SK-N-SH (cell line): ENCODE measurements around the gene CACNA1F. TPM values are rescaled to one million over a fixed set of nuclear protein-coding genes. Genes with fewer than 3 reads are reported as not detected.

Experiments used
- CTCF ChIA-PET: fragments of 300-600, 350-600 bp; formaldehyde crosslinking; extraction: SDS; loops from one replicate; lab custom pipeline; 2021; lab: Yijun Ruan, JAX
- POLR2A ChIA-PET: fragments of 350-600 bp; sonication (Branson Sonifier 250); formaldehyde crosslinking; extraction: SDS; loops from one replicate; lab custom pipeline; 2020; ENCODE audit warnings: antibody characterized with exemption, inconsistent platforms; lab: Yijun Ruan, JAX
- DNase-seq: peaks from one replicate; pipeline ENCODE4 v3.0.0; 2012
- H2AFZ ChIP-seq: fragments of 200-600 bp; sonication (generic); 2 replicates; pipeline ENCODE4 v1.8.1; 2016; ENCODE audit warnings: antibody characterized with exemption, mild to moderate bottlenecking, low read depth
- H3F3A ChIP-seq: fragments of 200-600 bp; sonication (generic); replicated peaks from 2 replicates; pipeline ENCODE3; 2016; ENCODE audit warnings: antibody characterized with exemption, mild to moderate bottlenecking; ENCODE audit not compliant: insufficient read depth
- H3K27ac ChIP-seq, 2 experiments: fragments of 200-500 bp in 1 of 2; fragments of 200-600 bp in 1 of 2; sonication (Bioruptor generic) in 1 of 2; sonication (generic), shearing (Covaris generic) in 1 of 2; 2 replicates each; pipeline versions ENCODE4 v1.5.1 to v1.6.1; 2014 to 2016; ENCODE audit warnings: low read depth in 2 of 2, inconsistent platforms in 1 of 2, low read length in 1 of 2, mild to moderate bottlenecking in 1 of 2, mixed read lengths in 1 of 2
- H3K27me3 ChIP-seq: fragments of 200-600 bp; sonication (generic), shearing (Covaris generic); 2 replicates; pipeline ENCODE4 v1.6.1; 2016; ENCODE audit warnings: mixed run types; ENCODE audit not compliant: insufficient read depth
- H3K36me3 ChIP-seq, 2 experiments: fragments of 200-500 bp in 1 of 2; fragments of 200-600 bp in 1 of 2; sonication (Bioruptor generic) in 1 of 2; sonication (generic) in 1 of 2; replicated peaks in 1 of 2; 2 replicates each; pipeline versions ENCODE3 to v1.5.1; 2014 to 2016; ENCODE audit warnings: low read length in 1 of 2, mild to moderate bottlenecking in 1 of 2; ENCODE audit not compliant: insufficient read depth in 2 of 2, control insufficient read depth in 1 of 2
- H3K4me1 ChIP-seq, 2 experiments: fragments of 200-500 bp in 1 of 2; fragments of 200-600 bp in 1 of 2; sonication (Bioruptor generic) in 1 of 2; sonication (generic), shearing (Covaris generic) in 1 of 2; 2 replicates each; pipeline versions ENCODE4 v1.5.1 to v1.6.1; 2014 to 2016; ENCODE audit warnings: low read depth in 1 of 2, low read length in 1 of 2, mixed run types in 1 of 2; ENCODE audit not compliant: insufficient read depth in 2 of 2, control insufficient read depth in 1 of 2
- H3K4me2 ChIP-seq: fragments of 200-600 bp; sonication (generic), shearing (Covaris generic); 2 replicates; pipeline ENCODE4 v1.6.1; 2017; ENCODE audit warnings: mixed run types
- H3K4me3 ChIP-seq, 2 experiments: fragments of 200-500 bp in 1 of 2; fragments of 200-600 bp in 1 of 2; sonication (Bioruptor generic) in 1 of 2; sonication (generic), shearing (Covaris generic) in 1 of 2; 2 replicates each; pipeline versions ENCODE4 v1.5.1 to v1.8.1; 2014 to 2016; ENCODE audit warnings: low read depth in 2 of 2, inconsistent platforms in 1 of 2, low read length in 1 of 2, mild to moderate bottlenecking in 1 of 2, mixed read lengths in 1 of 2, moderate library complexity in 1 of 2
- H3K79me2 ChIP-seq: fragments of 200-600 bp; sonication (generic); 2 replicates; pipeline ENCODE4 v1.8.1; 2017; ENCODE audit warnings: mild to moderate bottlenecking; ENCODE audit not compliant: insufficient read depth
- H3K9ac ChIP-seq: fragments of 200-600 bp; sonication (generic); 2 replicates; pipeline ENCODE4 v1.6.1; 2017; ENCODE audit warnings: mixed run types
- H3K9me2 ChIP-seq: fragments of 200-600 bp; sonication (generic); 2 replicates; pipeline ENCODE4 v1.6.1; 2017; ENCODE audit warnings: mixed run types
- H3K9me3 ChIP-seq: fragments of 200-600 bp; sonication (generic); 2 replicates; pipeline ENCODE4 v1.6.1; 2017; ENCODE audit warnings: mixed run types, mild to moderate bottlenecking, moderate library complexity
- H4K20me1 ChIP-seq: fragments of 200-600 bp; sonication (generic); 2 replicates; pipeline ENCODE4 v1.6.1; 2017; ENCODE audit warnings: mild to moderate bottlenecking, mixed run types; ENCODE audit not compliant: insufficient read depth
- CHD2 ChIP-seq: fragments of 150-350 bp; IDR thresholded peaks from 2 replicates; pipeline ENCODE4 v1.6.1; 2018; ENCODE audit warnings: low read length; ENCODE audit not compliant: partially characterized antibody
- CTCF ChIP-seq: fragments of 200-600 bp; sonication (generic); IDR thresholded peaks from 2 replicates; pipeline ENCODE4 v1.6.1; 2017; ENCODE audit warnings: antibody characterized with exemption, mild to moderate bottlenecking, moderate library complexity
- EP300 ChIP-seq, 2 experiments: IDR thresholded peaks; 2 replicates each; pipeline versions ENCODE4 v1.4.0 to v1.6.1; 2012; ENCODE audit warnings: borderline replicate concordance in 1 of 2, low read depth in 1 of 2, low read length in 1 of 2
- FOXJ3 ChIP-seq: sonication (generic); formaldehyde crosslinking; IDR thresholded peaks from 2 replicates; pipeline ENCODE4 v1.5.1; 2020; ENCODE audit warnings: mild to moderate bottlenecking, missing genetic modification reagents
- GABPA ChIP-seq: IDR thresholded peaks from 2 replicates; pipeline ENCODE4 v1.4.0; 2012; ENCODE audit warnings: low read depth, mild to moderate bottlenecking
- GATA2 ChIP-seq: sonication (generic); formaldehyde crosslinking; IDR thresholded peaks from 2 replicates; pipeline ENCODE4 v1.5.0; 2020; ENCODE audit warnings: mild to moderate bottlenecking, missing genetic modification reagents
- IRF3 ChIP-seq: fragments of 150-350 bp; IDR thresholded peaks from 2 replicates; pipeline ENCODE4 v1.6.1; 2016; ENCODE audit warnings: mild to moderate bottlenecking, low read depth, low read length
- MAX ChIP-seq: IDR thresholded peaks from 2 replicates; pipeline ENCODE4 v1.4.0; 2012; ENCODE audit warnings: low read depth
- MEF2A ChIP-seq: IDR thresholded peaks from 2 replicates; pipeline ENCODE4 v1.4.0; 2012; ENCODE audit warnings: low read depth, borderline replicate concordance
- NRF1 ChIP-seq: IDR thresholded peaks from 2 replicates; pipeline ENCODE4 v1.6.1; 2012; ENCODE audit warnings: low read depth, mild to moderate bottlenecking, low read length
- RAD21 ChIP-seq: IDR thresholded peaks from 2 replicates; pipeline ENCODE4 v1.6.1; 2012; ENCODE audit warnings: mild to moderate bottlenecking, low read length
- RFX5 ChIP-seq: IDR thresholded peaks from 2 replicates; pipeline ENCODE4 v1.6.1; 2012; ENCODE audit warnings: mild to moderate bottlenecking, improper control_type of control experiment, low read length
- TAF1 ChIP-seq: IDR thresholded peaks from 2 replicates; pipeline ENCODE4 v1.6.1; 2012; ENCODE audit warnings: low read depth, mild to moderate bottlenecking, low read length, moderate library complexity, borderline replicate concordance
- TEAD4 ChIP-seq: IDR thresholded peaks from 2 replicates; pipeline ENCODE4 v1.4.0; 2012; ENCODE audit warnings: mild to moderate bottlenecking, borderline replicate concordance; ENCODE audit not compliant: insufficient read depth
- ZBTB33 ChIP-seq: IDR thresholded peaks from 2 replicates; pipeline ENCODE4 v1.4.0; 2012; ENCODE audit warnings: low read depth, borderline replicate concordance
- WGBS: methylation state at CpG from one replicate; pipeline ENCODE4 v1.1.6; 2017; ENCODE audit warnings: low lambda C conversion rate; 5-methylcytosine and 5-hydroxymethylcytosine counted together
- polyA plus RNA-seq, 3 experiments: library from polyadenylated mRNA; depleted of rRNA; stranded (reverse); fragments of >200 nt; gene quantifications; 2 replicates each; pipeline ENCODE4 v1.2.3, GENCODE V29; 2012

The CACNA1F gene
- polyA plus RNA-seq, 1 of the 3 experiments (the other 2 are of a cell fraction): not detected

GRCh38 chrX:49260221-49260985, 27.3 kb upstream of the CACNA1F start:
- no peaks in the 10 kb centered on the region for H4K20me1 ChIP-seq
- CTCF ChIA-PET: interaction anchor here (1.2 kb wide), 1 partner anchor 67 kb away, joined by 4 read pairs; no protein-coding TSS in a partner anchor
- POLR2A ChIA-PET: no interaction called here

GRCh38 chrX:49258749-49259124, 25.6 kb upstream of the CACNA1F start:
- H3K4me2 ChIP-seq: no peak overlapping the region
- no peaks in the 10 kb centered on the region for H3K9me3 ChIP-seq
- no peak overlapping the region for H3K9ac ChIP-seq
- H3K27ac ChIP-seq: no peak overlapping the region
- H3K4me3 ChIP-seq: no peak overlapping the region
- H3K4me1 ChIP-seq: no peaks in the 10 kb centered on the region
- H3K36me3 ChIP-seq: no peaks in the 10 kb centered on the region
- ChIA-PET CTCF (no interaction called here), POLR2A (no interaction called here)
- no peaks in the 10 kb centered on the region for H3F3A ChIP-seq
- H3K9me2 ChIP-seq: no peaks in the 10 kb centered on the region
- H3K27me3 ChIP-seq: peaks cover 7% of the 10 kb centered on the region; the same call in 1 of the 2 replicates
- TF ChIP-seq FOXJ3 (CRISPR knock-in tag) (no peak), RAD21 (no peak), RFX5 (no peak), MAX (no peak), GATA2 (no peak), ZBTB33 (no peak), CTCF (no peak), NRF1 (no peak), TAF1 (no peak), GABPA (no peak), IRF3 (no peak), TEAD4 (no peak)
- no peak overlapping the region for H2AFZ ChIP-seq
- DNase-seq: no peak
- no peaks in the 10 kb centered on the region for H3K79me2 ChIP-seq
- 43% methylated on average over 3 of the region's 5 CpGs for WGBS
- no peaks in the 10 kb centered on the region for H4K20me1 ChIP-seq

More at GRCh38 chrX:49260221-49260985, 27.3 kb upstream of the CACNA1F start:
- WGBS: 59% methylated on average over 13 of the region's 17 CpGs
- no peak overlapping the region for H3K27ac ChIP-seq
- no peak for DNase-seq
- no peak overlapping the region for H2AFZ ChIP-seq
- H3K9me2 ChIP-seq: no peaks in the 10 kb centered on the region
- no peak for TF ChIP-seq MEF2A
- TF ChIP-seq EP300 (IDR thresholded peaks at IDR 0.05; ENCODE audit: borderline replicate concordance in 1 of 2, low read depth in 1 of 2, low read length in 1 of 2): no peak
- TF ChIP-seq GATA2: no peak
- no peak for TF ChIP-seq FOXJ3 (CRISPR knock-in tag)
- TF ChIP-seq CHD2: no peak
- H3K4me1 ChIP-seq: no peaks in the 10 kb centered on the region
- H3K27me3 ChIP-seq: peaks cover 11% of the 10 kb centered on the region; the same call in 1 of the 2 replicates
- no peak overlapping the region for H3K9ac ChIP-seq
- H3K4me3 ChIP-seq: no peak overlapping the region
- H3K4me2 ChIP-seq: no peak overlapping the region
- no peaks in the 10 kb centered on the region for H3K9me3 ChIP-seq
- no peaks in the 10 kb centered on the region for H3K79me2 ChIP-seq
- no peaks in the 10 kb centered on the region for H3F3A ChIP-seq
- no peaks in the 10 kb centered on the region for H3K36me3 ChIP-seq
